ENCODE data around the gene RNASET2. TPM values are rescaled to one million over a fixed set of nuclear protein-coding genes. Genes with fewer than 3 reads are reported as not detected.

Gene RNASET2
- total and polyA plus RNA-seq, 10 of the 15 experiments (the other 5 are each of a cell fraction or from before 2014, with no cell fraction given) = 5.5 to 225 (median 50.2) TPM

DNA sequence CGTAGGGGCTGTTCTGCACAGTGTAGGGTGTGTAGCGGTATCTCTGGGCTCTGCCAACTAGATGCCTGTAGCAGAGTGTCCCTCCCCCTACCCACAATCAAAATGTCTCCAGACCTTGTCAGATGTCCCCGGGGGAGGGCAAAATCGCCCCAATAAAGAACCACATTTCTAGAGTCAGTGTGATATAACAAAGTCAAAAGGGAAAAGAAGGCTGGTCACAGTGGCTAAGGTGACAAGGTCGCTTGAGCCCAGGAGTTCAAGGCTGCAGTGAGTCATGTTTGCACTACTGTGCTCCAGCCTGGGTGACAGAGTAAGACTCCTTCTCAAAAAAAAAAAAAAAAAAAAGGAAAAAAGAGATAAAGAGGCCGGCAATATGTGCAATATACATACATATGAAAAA is 31.1 kb upstream of the RNASET2 start:
- Histone ChIP-seq H3K36me3 (ENCODE audit: control insufficient read depth in 2 of 2, insufficient read depth in 2 of 2, low read length in 1 of 2) (peaks cover 2 to 5% of the 10 kb centered on the region in 2 experiments), H3K9ac (ENCODE audit: control insufficient read depth, insufficient read depth, low read length) (no peak overlapping the region), H4K20me1 (ENCODE audit: control insufficient read depth, insufficient read depth) (no peaks in the 10 kb centered on the region), H3K27me3 (replicated peaks in 1 of 2; ENCODE audit: control insufficient read depth in 2 of 2, insufficient read depth in 2 of 2, low read length in 1 of 2) (no peaks in the 10 kb centered on the region), H3K27ac (ENCODE audit: control insufficient read depth, insufficient read depth) (no peak overlapping the region), H3K4me3 (no peak overlapping the region), H3K9me3 (replicated peaks; ENCODE audit: control insufficient read depth, insufficient read depth, low read length) (no peaks in the 10 kb centered on the region), H3K4me2 (ENCODE audit: control insufficient read depth, insufficient read depth) (no peak overlapping the region), H2AFZ (ENCODE audit: control insufficient read depth, low read depth, low read length) (no peak overlapping the region), H3K79me2 (ENCODE audit: control insufficient read depth, insufficient read depth, low read length) (no peaks in the 10 kb centered on the region; the same call in 1 of the 2 replicates), H3K4me1 (ENCODE audit: control insufficient read depth, insufficient read depth, low read length) (no peaks in the 10 kb centered on the region; the same call in 1 of the 2 replicates)
- in situ Hi-C loops (cut with MboI) (no loop called here), intact Hi-C loops (cut with micrococcal nuclease; ENCODE audit: unreplicated experiment) (no loop called here)
- no TSS peak for BruUV-seq (replicated peaks)
- ATAC-seq = no peak
- CTCF ChIA-PET = interaction anchor here (0.6 to 4.5 kb wide), 14 partner anchors 12 to 301 kb away, joined by 3 to 139 read pairs (median 10); partner anchors contain the start of gene RNASET2
- DNase-seq (ENCODE audit: low read depth, low spot score) = no peak
- TF ChIP-seq CHD4 (IDR thresholded peaks at IDR 0.05) (no peak), CBX3 (IDR thresholded peaks at IDR 0.05; ENCODE audit: borderline replicate concordance, low read depth) (no peak), ATF7 (IDR thresholded peaks at IDR 0.05; ENCODE audit: low read depth) (no peak), JUNB (IDR thresholded peaks at IDR 0.05) (no peak), SUZ12 (IDR thresholded peaks at IDR 0.05; ENCODE audit: unreplicated experiment) (no peak), NBN (IDR thresholded peaks at IDR 0.05) (no peak), POLR2AphosphoS2 (IDR thresholded peaks at IDR 0.05; ENCODE audit: low read depth, low read length) (no peak), POU2F2 (IDR thresholded peaks at IDR 0.05; ENCODE audit: borderline replicate concordance, low read depth, low read length) (no peak), CHD2 (IDR thresholded peaks at IDR 0.05; ENCODE audit: borderline replicate concordance, low read depth, low read length) (no peak), GABPA (IDR thresholded peaks at IDR 0.05; ENCODE audit: low read depth) (no peak), MEF2A (IDR thresholded peaks at IDR 0.05; ENCODE audit: insufficient read depth, low read depth, low read length) (no peak), STAT3 (IDR thresholded peaks at IDR 0.05; ENCODE audit: low read depth, low read length) (no peak), HCFC1 (IDR thresholded peaks at IDR 0.05; ENCODE audit: low read length) (no peak), RFX5 (IDR thresholded peaks at IDR 0.05; ENCODE audit: low read depth, low read length) (no peak), SP1 (IDR thresholded peaks at IDR 0.05; ENCODE audit: low read depth, low read length) (no peak)
- TF ChIP-seq, protein P1, sequence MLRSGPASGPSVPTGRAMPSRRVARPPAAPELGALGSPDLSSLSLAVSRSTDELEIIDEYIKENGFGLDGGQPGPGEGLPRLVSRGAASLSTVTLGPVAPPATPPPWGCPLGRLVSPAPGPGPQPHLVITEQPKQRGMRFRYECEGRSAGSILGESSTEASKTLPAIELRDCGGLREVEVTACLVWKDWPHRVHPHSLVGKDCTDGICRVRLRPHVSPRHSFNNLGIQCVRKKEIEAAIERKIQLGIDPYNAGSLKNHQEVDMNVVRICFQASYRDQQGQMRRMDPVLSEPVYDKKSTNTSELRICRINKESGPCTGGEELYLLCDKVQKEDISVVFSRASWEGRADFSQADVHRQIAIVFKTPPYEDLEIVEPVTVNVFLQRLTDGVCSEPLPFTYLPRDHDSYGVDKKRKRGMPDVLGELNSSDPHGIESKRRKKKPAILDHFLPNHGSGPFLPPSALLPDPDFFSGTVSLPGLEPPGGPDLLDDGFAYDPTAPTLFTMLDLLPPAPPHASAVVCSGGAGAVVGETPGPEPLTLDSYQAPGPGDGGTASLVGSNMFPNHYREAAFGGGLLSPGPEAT (IDR thresholded peaks at IDR 0.05; ENCODE audit: low read depth) = no peak
- TF ChIP-seq, protein P2, sequence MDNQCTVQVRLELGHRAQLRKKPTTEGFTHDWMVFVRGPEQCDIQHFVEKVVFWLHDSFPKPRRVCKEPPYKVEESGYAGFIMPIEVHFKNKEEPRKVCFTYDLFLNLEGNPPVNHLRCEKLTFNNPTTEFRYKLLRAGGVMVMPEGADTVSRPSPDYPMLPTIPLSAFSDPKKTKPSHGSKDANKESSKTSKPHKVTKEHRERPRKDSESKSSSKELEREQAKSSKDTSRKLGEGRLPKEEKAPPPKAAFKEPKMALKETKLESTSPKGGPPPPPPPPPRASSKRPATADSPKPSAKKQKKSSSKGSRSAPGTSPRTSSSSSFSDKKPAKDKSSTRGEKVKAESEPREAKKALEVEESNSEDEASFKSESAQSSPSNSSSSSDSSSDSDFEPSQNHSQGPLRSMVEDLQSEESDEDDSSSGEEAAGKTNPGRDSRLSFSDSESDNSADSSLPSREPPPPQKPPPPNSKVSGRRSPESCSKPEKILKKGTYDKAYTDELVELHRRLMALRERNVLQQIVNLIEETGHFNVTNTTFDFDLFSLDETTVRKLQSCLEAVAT (IDR thresholded peaks at IDR 0.05) = no peak
- TF ChIP-seq, protein P3, sequence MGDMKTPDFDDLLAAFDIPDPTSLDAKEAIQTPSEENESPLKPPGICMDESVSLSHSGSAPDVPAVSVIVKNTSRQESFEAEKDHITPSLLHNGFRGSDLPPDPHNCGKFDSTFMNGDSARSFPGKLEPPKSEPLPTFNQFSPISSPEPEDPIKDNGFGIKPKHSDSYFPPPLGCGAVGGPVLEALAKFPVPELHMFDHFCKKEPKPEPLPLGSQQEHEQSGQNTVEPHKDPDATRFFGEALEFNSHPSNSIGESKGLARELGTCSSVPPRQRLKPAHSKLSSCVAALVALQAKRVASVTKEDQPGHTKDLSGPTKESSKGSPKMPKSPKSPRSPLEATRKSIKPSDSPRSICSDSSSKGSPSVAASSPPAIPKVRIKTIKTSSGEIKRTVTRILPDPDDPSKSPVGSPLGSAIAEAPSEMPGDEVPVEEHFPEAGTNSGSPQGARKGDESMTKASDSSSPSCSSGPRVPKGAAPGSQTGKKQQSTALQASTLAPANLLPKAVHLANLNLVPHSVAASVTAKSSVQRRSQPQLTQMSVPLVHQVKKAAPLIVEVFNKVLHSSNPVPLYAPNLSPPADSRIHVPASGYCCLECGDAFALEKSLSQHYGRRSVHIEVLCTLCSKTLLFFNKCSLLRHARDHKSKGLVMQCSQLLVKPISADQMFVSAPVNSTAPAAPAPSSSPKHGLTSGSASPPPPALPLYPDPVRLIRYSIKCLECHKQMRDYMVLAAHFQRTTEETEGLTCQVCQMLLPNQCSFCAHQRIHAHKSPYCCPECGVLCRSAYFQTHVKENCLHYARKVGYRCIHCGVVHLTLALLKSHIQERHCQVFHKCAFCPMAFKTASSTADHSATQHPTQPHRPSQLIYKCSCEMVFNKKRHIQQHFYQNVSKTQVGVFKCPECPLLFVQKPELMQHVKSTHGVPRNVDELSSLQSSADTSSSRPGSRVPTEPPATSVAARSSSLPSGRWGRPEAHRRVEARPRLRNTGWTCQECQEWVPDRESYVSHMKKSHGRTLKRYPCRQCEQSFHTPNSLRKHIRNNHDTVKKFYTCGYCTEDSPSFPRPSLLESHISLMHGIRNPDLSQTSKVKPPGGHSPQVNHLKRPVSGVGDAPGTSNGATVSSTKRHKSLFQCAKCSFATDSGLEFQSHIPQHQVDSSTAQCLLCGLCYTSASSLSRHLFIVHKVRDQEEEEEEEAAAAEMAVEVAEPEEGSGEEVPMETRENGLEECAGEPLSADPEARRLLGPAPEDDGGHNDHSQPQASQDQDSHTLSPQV (IDR thresholded peaks at IDR 0.05) = no peak
- SMC1A ChIA-PET (ENCODE audit: uncharacterized antibody, unreplicated experiment) = interaction anchor here (1.4 to 4.8 kb wide), 6 partner anchors 8 to 212 kb away, joined by 5 to 85 read pairs (median 40); partner anchors contain the start of gene RNASET2
- WGBS (ENCODE audit: insufficient coverage, insufficient replicate concordance, low lambda C conversion rate, missing lambda C conversion rate) = 65% methylated on average over 6 of the region's 6 CpGs
- RAD21 ChIA-PET (ENCODE audit: unreplicated experiment) = interaction anchor here (1.3 to 5.1 kb wide), 5 partner anchors 34 to 201 kb away, joined by 4 to 79 read pairs (median 40); partner anchors contain the start of gene RNASET2
- POLR2A ChIA-PET = no interaction called here
- FAIRE-seq = no peak

Measured in GM12878 (cell line).